B cell (primary cell): ENCODE measurements around the gene TBX10.
"Not testable (repeated sequence)": the region's sequence is repeated elsewhere in the genome, so short reads cannot be mapped to it uniquely, and the experiment has no call there.

Experiments used
- EZH2 ChIP-seq: IDR thresholded peaks from 2 replicates; pipeline ENCODE4 v1.6.1; 2012; ENCODE audit warnings: borderline replicate concordance, low read depth, mild to moderate bottlenecking, moderate library complexity, low read length; ENCODE audit not compliant: insufficient read depth, poor library complexity, severe bottlenecking
- TF ChIP-seq, protein P1 (sequence below): fragments of 200-600 bp; IDR thresholded peaks from one replicate; pipeline ENCODE4 v1.8.0; 2022; ENCODE audit warnings: antibody characterized with exemption, mild to moderate bottlenecking

DNA sequence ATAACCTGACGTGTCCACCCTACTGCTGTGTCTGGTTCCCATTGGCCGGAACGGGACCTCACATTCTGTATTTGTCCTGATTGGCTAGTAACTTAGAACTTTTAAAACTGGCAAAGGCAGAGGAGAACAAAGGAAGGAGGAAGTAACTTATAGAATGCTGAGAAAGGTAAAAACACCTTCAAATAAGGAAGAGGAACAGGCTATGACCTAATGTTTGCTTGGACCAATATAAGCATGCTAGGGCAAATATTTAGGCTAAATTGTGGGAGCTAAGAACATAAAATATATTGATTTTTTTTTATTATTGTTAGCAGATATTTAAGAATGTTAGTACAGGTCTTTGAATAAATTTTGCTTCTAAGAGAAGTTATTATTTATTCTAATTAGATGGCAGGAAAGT lies 2.1 kb downstream of the TBX10 start:
- TF ChIP-seq EZH2, result not testable (repeated sequence)
- TF ChIP-seq, protein P1, sequence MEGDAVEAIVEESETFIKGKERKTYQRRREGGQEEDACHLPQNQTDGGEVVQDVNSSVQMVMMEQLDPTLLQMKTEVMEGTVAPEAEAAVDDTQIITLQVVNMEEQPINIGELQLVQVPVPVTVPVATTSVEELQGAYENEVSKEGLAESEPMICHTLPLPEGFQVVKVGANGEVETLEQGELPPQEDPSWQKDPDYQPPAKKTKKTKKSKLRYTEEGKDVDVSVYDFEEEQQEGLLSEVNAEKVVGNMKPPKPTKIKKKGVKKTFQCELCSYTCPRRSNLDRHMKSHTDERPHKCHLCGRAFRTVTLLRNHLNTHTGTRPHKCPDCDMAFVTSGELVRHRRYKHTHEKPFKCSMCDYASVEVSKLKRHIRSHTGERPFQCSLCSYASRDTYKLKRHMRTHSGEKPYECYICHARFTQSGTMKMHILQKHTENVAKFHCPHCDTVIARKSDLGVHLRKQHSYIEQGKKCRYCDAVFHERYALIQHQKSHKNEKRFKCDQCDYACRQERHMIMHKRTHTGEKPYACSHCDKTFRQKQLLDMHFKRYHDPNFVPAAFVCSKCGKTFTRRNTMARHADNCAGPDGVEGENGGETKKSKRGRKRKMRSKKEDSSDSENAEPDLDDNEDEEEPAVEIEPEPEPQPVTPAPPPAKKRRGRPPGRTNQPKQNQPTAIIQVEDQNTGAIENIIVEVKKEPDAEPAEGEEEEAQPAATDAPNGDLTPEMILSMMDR, result not testable (repeated sequence)
